A673 (cell line): ENCODE measurements around the gene SELENOK. TPM values are rescaled to one million over a fixed set of nuclear protein-coding genes. Genes with fewer than 3 reads are reported as not detected.

ENCODE experiments used
- BruUV-seq: library from RNA; stranded (reverse); fragments of 400-500 nt; replicated peaks from 2 replicates; lab custom pipeline; 2021; lab: Mats Ljungman, UMichigan
- CTCF ChIA-PET: fragments of 300-600 bp; sonication (Branson Sonifier 250); formaldehyde crosslinking; loops from one replicate; lab custom pipeline; 2022; ENCODE audit warnings: antibody characterized with exemption; lab: Charles Lee
- POLR2A ChIA-PET: fragments of 300-600 bp; sonication (Branson Sonifier 250); formaldehyde crosslinking; loops from one replicate; lab custom pipeline; 2022; ENCODE audit warnings: antibody characterized with exemption; ENCODE audit not compliant: low non-redundant PET; lab: Charles Lee
- DNase-seq: peaks from one replicate; pipeline ENCODE4 v3.0.0-alpha.2; 2015; ENCODE audit warnings: low spot score
- H3K27ac ChIP-seq: fragments of 200-600 bp; sonication (generic); 2 replicates; pipeline ENCODE4 v1.5.1; 2016; ENCODE audit warnings: mixed run types, low read depth, mild to moderate bottlenecking, mixed read lengths, antibody characterized with exemption, low read length; ENCODE audit not compliant: poor library complexity, severe bottlenecking
- H3K27me3 ChIP-seq: fragments of 200-600 bp; sonication (generic); replicated peaks from 2 replicates; pipeline ENCODE4 v1.6.1; 2017; ENCODE audit warnings: mixed run types, low read depth, mild to moderate bottlenecking, mixed read lengths, antibody characterized with exemption, low read length; ENCODE audit not compliant: insufficient read depth, poor library complexity
- H3K36me3 ChIP-seq: fragments of 200-600 bp; sonication (generic); 2 replicates; pipeline ENCODE4 v1.6.1; 2016; ENCODE audit warnings: mixed run types, mild to moderate bottlenecking, mixed read lengths, antibody characterized with exemption, low read length; ENCODE audit not compliant: insufficient read depth, poor library complexity, severe bottlenecking
- H3K4me1 ChIP-seq: fragments of 200-600 bp; sonication (generic); 2 replicates; pipeline ENCODE4 v1.6.1; 2017; ENCODE audit warnings: mixed run types, mild to moderate bottlenecking, mixed read lengths, antibody characterized with exemption, low read length; ENCODE audit not compliant: insufficient read depth, poor library complexity, severe bottlenecking
- H3K4me3 ChIP-seq: fragments of 200-600 bp; sonication (generic); 2 replicates; pipeline ENCODE4 v1.5.1; 2016; ENCODE audit warnings: low read depth, mixed run types, mild to moderate bottlenecking, mixed read lengths, low read length; ENCODE audit not compliant: poor library complexity, severe bottlenecking
- H3K9me3 ChIP-seq: fragments of 200-600 bp; sonication (generic); 2 replicates; pipeline ENCODE4 v1.6.1; 2016; ENCODE audit warnings: mixed run types, low read depth, mild to moderate bottlenecking, mixed read lengths, antibody characterized with exemption, low read length; ENCODE audit not compliant: poor library complexity, severe bottlenecking
- EZH2 ChIP-seq: fragments of 200-600 bp; sonication (generic); IDR thresholded peaks from 2 replicates; pipeline ENCODE4 v1.6.1; 2017; ENCODE audit warnings: borderline replicate concordance, low read depth, mild to moderate bottlenecking, mixed read lengths, antibody characterized with exemption, low read length; ENCODE audit not compliant: poor library complexity, severe bottlenecking
- intact Hi-C: fragments of 100-400 bp; cut with micrococcal nuclease; formaldehyde crosslinking; loops from one replicate; pipeline ENCODE4 v1.10.0; 2022; ENCODE audit not compliant: unreplicated experiment
- total RNA-seq: library from RNA; stranded (reverse); gene quantifications from 2 replicates; pipeline ENCODE4 v1.2.3, GENCODE V29; 2021
- TF ChIP-seq, protein P1 (sequence below): fragments of 300-800, 200-600 bp; sonication (generic); conservative IDR thresholded peaks from 2 replicates; pipeline ENCODE4 v1.5.1; 2017; ENCODE audit warnings: low read depth, mild to moderate bottlenecking, antibody characterized with exemption, low read length, moderate library complexity, mixed read lengths

The SELENOK gene
- total RNA-seq, 1 experiment from 2014 or later, result 19.9 TPM

DNA sequence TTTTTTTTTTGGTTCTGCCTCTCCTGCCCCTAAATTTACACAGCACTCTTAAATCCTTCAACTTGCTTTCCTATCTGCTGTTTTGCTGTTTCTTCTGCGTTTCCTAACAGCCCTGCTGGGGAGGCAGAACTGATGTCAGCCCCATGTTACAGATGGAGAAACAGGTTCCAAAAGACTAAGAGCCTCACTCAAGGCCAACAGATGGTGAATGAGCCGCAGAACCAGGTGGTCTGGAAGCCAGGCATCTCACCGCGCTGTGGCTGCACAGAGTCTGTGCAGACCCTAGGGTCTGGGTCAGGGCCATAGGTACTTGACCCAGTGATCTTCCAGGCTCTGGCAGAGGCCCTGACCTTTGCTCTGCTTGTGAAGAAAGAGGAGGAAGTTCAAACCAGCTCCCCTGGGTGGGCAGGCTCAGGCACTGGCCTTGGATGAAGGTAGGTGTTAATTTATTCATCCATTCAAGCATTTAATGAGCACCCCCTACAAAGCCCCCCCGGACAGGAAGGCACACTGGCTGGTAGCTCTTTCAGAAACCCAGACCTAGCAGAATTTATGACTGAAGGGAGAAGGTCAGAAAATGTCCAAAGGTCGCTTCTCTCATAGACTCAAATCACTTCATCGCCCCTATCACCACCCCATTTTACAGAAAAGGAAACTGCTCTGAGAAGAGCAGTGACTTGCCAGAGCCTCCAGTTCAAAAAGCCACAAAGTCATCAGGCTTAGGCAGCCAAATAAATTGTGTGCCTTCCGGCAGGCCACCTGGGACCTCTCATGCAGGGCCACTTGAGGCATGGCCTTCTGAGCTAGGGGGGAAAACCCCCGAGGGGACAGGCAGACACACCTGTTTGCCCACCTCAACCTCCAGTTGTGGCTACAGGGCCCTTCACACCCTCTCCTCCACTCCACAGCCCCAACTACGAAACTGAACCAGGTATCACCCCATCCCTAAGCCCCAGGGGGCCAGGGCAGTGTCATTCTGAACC lies 48.2 kb downstream of the SELENOK start:
- Histone ChIP-seq H3K36me3 (no peaks in the 10 kb centered on the region), H3K9me3 (no peaks in the 10 kb centered on the region), H3K27ac (no peak overlapping the region), H3K4me3 (no peak overlapping the region), H3K27me3 (peaks cover 33% of the 10 kb centered on the region), H3K4me1 (no peaks in the 10 kb centered on the region)
- intact Hi-C loops, result no loop called here
- DNase-seq, result no peak
- ChIA-PET CTCF (no interaction called here), POLR2A (no interaction called here)
- no TSS peak for BruUV-seq
- TF ChIP-seq EZH2, result no peak
- TF ChIP-seq, protein P1, sequence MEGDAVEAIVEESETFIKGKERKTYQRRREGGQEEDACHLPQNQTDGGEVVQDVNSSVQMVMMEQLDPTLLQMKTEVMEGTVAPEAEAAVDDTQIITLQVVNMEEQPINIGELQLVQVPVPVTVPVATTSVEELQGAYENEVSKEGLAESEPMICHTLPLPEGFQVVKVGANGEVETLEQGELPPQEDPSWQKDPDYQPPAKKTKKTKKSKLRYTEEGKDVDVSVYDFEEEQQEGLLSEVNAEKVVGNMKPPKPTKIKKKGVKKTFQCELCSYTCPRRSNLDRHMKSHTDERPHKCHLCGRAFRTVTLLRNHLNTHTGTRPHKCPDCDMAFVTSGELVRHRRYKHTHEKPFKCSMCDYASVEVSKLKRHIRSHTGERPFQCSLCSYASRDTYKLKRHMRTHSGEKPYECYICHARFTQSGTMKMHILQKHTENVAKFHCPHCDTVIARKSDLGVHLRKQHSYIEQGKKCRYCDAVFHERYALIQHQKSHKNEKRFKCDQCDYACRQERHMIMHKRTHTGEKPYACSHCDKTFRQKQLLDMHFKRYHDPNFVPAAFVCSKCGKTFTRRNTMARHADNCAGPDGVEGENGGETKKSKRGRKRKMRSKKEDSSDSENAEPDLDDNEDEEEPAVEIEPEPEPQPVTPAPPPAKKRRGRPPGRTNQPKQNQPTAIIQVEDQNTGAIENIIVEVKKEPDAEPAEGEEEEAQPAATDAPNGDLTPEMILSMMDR, result no peak

DNA sequence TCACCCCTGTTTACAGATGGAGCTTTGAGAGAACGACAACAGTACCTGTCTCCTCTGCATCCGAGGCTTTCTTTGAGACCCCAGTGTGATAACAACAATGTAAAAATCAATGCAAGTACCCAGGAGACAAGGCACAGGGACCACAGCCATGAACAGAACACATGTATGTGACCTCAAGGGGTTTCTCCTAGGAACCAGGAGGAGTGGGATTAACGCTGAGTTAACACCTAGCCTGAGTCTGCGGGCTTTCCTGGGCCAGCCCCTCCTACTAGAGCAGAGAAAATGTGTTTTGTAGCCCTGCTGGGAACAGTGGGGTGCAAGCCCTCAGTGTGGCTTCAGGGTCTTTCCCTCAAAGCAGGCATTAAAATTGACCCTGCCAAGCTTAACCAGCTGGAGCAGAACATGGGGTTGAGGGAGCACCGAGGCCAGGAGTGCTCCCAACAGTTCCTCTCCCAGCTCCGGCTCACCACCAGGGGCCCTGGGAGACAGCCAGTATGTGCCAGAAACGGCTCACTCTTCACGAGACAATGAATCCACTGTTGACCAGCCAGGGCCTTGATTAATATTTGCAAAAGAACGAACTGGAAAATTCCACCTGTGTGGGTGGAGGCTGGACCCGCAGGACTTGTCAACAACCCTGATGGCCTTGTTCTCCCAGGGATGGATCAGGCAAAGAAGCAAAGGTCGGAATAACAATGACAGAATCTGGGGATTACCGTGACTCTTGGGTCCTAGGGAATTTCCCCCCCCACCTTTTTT lies 49.0 kb downstream of the SELENOK start:
- Histone ChIP-seq H3K9me3 (no peaks in the 10 kb centered on the region), H3K36me3 (no peaks in the 10 kb centered on the region), H3K4me1 (no peaks in the 10 kb centered on the region), H3K4me3 (no peak overlapping the region), H3K27ac (no peak overlapping the region), H3K27me3 (peaks cover 26% of the 10 kb centered on the region)
- DNase-seq, result no peak
- BruUV-seq, result no TSS peak
- TF ChIP-seq, protein P1, result no peak
- TF ChIP-seq EZH2, result no peak
- POLR2A ChIA-PET, result no interaction called here
- intact Hi-C loops, result no loop called here
- CTCF ChIA-PET, result no interaction called here

DNA sequence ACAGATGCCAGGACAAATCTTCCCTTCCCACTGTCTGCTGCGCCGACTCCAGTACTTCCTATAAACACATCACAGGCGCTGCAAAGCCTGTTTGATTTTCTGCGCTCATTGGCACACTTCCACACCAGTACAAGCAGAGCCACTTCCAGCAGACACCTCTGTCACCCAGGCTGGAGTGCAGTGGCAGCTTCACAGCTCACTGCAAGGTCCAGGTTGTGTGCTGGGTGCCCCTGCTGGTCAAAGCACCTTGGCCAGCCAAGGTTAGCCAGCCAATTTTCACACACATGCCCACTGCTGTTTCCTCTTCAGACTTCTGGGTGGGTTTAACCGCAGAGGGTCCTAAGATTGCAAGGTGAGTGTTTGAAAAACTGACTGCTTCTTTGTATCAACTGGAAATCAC lies 50.4 kb downstream of the SELENOK start:
- Histone ChIP-seq H3K36me3 (no peaks in the 10 kb centered on the region), H3K4me1 (no peaks in the 10 kb centered on the region), H3K27ac (no peak overlapping the region), H3K9me3 (no peaks in the 10 kb centered on the region), H3K27me3 (peaks cover 16% of the 10 kb centered on the region), H3K4me3 (no peak overlapping the region)
- ChIA-PET CTCF (no interaction called here), POLR2A (no interaction called here)
- DNase-seq, result no peak
- TF ChIP-seq EZH2, result no peak
- TF ChIP-seq, protein P1, result no peak
- intact Hi-C loops, result no loop called here
- no TSS peak for BruUV-seq
